Large intestine (tissue), 3 donors: Measurements from ENCODE around the gene TMEM116. TPM values are rescaled to one million over a fixed set of nuclear protein-coding genes. Genes with fewer than 3 reads are reported as not detected.
"Not testable (repeated sequence)": the region's sequence is repeated elsewhere in the genome, so short reads cannot be mapped to it uniquely, and the experiment has no call there.

ENCODE experiments used
- DNase-seq, 2 donors: peaks; one replicate each; pipeline versions ENCODE4 v3.0.0 to v3.0.0-alpha.2; 2013
- H3K27ac ChIP-seq: one replicate; pipeline ENCODE4 v1.5.1; 2013; ENCODE audit warnings: low read length
- H3K27me3 ChIP-seq: 2 replicates; pipeline ENCODE4 v1.6.1; 2013; ENCODE audit warnings: low read length; ENCODE audit not compliant: control insufficient read depth, insufficient read depth
- H3K36me3 ChIP-seq: 2 replicates; pipeline ENCODE4 v1.6.1; 2013; ENCODE audit warnings: low read length; ENCODE audit not compliant: control insufficient read depth, insufficient read depth
- H3K4me1 ChIP-seq: one replicate; pipeline ENCODE4 v1.6.1; 2013; ENCODE audit warnings: low read length; ENCODE audit not compliant: control insufficient read depth, insufficient read depth
- H3K4me3 ChIP-seq: one replicate; pipeline ENCODE4 v1.5.1; 2013; ENCODE audit warnings: low read length
- H3K9me3 ChIP-seq: one replicate; pipeline ENCODE4 v1.6.1; 2013; ENCODE audit warnings: mild to moderate bottlenecking, low read depth, low read length, moderate library complexity; ENCODE audit not compliant: control insufficient read depth
- WGBS: methylation state at CpG from one replicate; pipeline ENCODE4 v1.1.5; 2013; ENCODE audit warnings: low lambda C conversion rate; ENCODE audit not compliant: insufficient coverage; 5-methylcytosine and 5-hydroxymethylcytosine counted together
- polyA plus RNA-seq: library from polyadenylated mRNA; unstranded; fragments of 120-200 nt; gene quantifications from one replicate; pipeline ENCODE4 v1.2.1, GENCODE V29; 2013

The TMEM116 gene
- polyA plus RNA-seq, 1 donor = 16.8 TPM

DNA sequence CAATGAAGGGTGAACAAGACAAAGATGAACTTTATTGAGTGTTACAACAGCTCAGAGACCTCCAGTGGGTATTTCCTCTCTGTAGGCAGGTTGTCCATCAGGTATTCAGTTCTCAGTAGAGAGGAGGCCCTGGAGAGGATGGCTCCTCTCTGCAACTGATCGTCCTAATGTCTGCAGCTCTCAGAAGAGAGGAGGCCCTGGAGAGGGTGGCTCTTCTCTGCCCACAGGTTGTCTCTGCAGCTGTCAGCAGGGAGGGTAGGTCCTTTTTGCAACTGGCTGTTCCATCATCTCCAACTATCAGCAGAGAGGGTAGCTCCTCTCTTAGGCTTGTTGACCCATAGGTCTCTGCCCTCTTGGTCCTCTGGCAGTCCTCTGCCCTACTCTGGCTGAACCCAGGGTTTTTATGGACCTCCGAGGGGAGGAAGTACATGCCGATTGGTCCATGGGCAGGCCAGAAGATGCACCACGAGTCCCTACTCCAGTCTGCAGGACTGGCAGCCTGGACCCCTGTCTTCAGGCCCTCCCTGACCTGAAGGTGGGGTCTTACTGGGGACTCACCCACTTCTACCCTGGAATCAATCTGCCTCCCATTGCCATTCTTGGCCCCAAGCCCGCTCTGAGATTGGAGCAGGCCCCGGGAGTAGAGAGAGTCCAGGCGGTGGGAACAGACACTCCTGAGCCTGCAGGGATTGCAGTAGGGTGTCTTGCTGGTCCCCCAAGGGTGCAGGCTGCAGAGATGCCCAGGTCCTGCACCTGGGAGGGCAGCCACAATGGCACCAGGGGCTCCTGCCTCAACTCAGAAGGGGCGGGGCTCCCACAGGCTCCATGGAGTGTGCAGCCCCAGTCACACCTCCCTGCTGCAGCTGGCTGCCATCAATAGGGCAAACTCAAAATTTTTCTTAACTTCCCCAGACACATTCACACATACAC lies 2.3 kb downstream of the TMEM116 start:
- Histone ChIP-seq H3K4me1 (peaks cover 11% of the 10 kb centered on the region), H3K9me3 (no peaks in the 10 kb centered on the region), H3K36me3 (peaks cover 4% of the 10 kb centered on the region), H3K4me3 (no peak overlapping the region), H3K27ac (no peak overlapping the region), H3K27me3 (no peaks in the 10 kb centered on the region)
- DNase-seq = no peak
- WGBS = no CpG with 5 or more reads among the region's 8 CpGs

DNA sequence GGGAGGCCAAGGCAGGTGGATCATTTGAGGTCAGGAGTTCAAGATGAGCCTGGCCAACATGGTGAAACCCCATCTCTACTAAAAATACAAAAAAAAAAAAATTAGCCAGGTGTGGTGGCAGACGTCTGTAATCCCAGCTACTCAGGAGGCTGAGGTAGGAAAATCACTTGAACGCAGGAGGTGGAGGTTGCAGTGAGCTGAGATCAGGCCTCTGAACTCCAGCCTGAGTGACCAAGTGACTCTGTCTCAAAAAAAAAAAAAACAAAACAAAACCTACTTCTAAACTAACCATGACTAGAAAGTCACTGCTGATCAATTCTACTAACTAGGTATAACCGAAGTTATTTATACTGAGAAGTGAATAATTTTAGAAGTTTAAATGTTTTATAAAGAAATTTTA lies 3.4 kb downstream of the TMEM116 start:
- DNase-seq, H3K27ac ChIP-seq, H3K27me3 ChIP-seq, H3K4me3 ChIP-seq, H3K36me3 ChIP-seq, H3K4me1 ChIP-seq, H3K9me3 ChIP-seq: not testable (repeated sequence)
- 62% methylated on average over 2 of the region's 3 CpGs for WGBS

DNA sequence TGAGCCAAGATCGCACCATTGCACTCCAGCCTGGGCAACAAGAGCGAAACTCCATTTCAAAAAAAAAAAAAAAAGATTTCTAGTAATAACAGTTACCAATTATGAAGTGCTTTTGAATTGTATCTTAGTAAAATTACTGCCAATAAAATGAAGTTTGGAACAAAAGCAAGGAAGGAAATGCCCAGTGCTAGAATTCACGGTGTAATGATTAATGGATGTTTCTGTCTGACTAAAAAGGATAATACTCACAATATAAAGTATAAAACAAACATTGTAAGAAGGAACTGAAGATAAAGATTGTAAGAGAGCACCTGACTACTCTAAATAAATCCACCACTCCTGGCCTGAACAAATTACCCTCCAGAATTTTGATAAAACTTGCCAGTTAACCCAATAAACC lies 4.0 kb downstream of the TMEM116 start:
- 17% methylated on average over 1 of the region's 3 CpGs for WGBS
- no peaks in the 10 kb centered on the region for H3K27me3 ChIP-seq
- H3K4me1 ChIP-seq = peaks cover 6% of the 10 kb centered on the region
- H3K36me3 ChIP-seq = no peaks in the 10 kb centered on the region
- no peaks in the 10 kb centered on the region for H3K9me3 ChIP-seq
- H3K4me3 ChIP-seq = no peak overlapping the region
- DNase-seq = peak in 1 of 2 donors; percentile 20
- no peak overlapping the region for H3K27ac ChIP-seq

DNA sequence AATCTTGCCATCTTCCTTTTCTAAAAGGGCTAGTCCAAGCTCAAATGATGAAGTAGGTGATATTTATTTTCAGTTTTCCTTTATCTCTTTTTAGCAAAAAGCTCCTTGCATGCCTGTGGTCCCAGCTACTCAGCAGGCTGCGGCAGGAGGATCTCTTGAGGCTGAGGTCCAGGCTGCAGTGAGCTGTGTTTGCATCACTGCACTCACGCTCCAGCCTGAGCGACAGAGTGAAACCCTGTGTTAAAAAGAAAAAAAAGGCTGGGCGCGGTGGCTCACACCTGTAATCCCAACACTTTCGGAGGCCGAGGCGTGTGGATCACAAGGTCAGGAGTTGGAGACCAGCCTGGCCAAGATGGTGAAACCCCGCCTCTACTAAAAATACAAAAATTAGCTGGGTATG lies 5.0 kb downstream of the TMEM116 start:
- WGBS = no CpG with 5 or more reads among the region's 9 CpGs
- Histone ChIP-seq H3K9me3 (no peaks in the 10 kb centered on the region), H3K36me3 (no peaks in the 10 kb centered on the region), H3K4me1 (peaks cover 6% of the 10 kb centered on the region), H3K27ac (no peak overlapping the region), H3K4me3 (no peak overlapping the region), H3K27me3 (no peaks in the 10 kb centered on the region)
- no peak for DNase-seq

DNA sequence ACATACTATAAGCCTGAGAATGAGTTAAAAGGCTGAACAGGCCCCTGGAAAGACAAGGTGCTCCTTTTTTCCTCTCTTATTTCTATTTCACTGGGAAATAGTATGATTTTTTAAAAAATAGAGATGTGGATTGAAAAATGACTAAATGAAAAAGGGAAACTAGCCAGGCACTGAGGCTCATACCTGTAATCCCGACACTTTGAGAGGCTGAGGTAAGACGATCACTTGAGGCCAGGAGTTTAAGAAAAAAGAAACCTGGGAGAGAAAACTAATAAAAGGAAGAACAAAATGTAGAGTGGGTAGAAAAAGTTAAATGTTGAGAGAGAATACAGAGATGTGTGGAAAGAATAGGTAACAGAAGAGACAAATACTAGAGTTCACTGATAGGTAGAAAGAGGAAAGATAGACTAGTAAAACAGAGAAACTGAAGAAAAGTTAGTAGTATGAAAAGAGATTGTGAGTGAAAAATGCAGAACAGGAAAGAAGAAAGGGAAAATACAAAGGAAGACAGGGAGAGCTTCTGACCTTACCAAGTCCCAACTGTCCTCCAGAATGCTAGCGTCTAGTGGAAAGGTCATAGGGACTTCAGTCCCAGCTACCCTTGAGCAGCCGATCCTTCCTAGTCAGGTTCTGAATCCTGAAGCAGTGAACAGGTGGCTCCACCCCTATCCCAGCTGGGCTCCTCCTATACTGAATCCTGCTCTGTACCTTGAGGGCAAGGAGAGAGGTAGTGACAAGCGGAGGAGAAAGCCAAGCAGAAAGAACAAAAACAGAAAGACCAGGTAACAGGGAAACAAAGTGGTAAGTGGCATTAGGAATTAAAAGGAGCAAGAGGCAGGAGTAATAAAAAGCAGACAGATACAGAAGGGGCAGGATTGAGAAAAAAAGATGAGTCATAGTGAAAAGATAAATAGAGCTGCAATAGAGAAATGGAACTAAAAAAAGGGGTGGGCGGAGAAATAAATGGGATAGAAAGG lies 7.3 kb downstream of the TMEM116 start:
- 53% methylated on average over 5 of the region's 6 CpGs for WGBS
- Histone ChIP-seq H3K4me1 (no peaks in the 10 kb centered on the region), H3K27me3 (no peaks in the 10 kb centered on the region), H3K36me3 (no peaks in the 10 kb centered on the region), H3K9me3 (no peaks in the 10 kb centered on the region), H3K27ac (peak overlapping the region; percentile 0), H3K4me3 (no peak overlapping the region)
- DNase-seq = peak; percentile 35 to 83

DNA sequence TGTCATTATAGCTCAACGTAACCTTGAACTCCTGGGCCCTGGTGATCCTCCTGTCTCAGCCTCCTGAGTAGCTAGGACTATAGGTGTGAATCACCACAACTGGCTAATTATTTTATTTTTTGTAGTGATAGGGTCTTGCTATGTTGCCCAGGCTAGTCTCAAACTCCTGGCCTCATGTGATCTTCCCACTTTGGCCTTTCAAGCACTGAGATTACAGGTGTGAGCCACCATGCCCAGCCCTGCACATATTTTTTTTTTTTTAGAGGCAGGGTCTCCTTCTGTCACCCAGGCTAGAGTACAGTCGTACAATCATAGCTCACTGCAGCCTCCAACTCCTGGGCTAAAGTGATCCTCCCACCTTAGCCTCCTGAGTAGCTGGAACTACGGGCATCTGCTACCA lies 8.9 kb downstream of the TMEM116 start:
- no peaks in the 10 kb centered on the region for H3K27me3 ChIP-seq
- H3K4me3 ChIP-seq = no peak overlapping the region
- WGBS = no CpG with 5 or more reads among the region's 3 CpGs
- H3K9me3 ChIP-seq = no peaks in the 10 kb centered on the region
- H3K27ac ChIP-seq = no peak overlapping the region
- no peaks in the 10 kb centered on the region for H3K36me3 ChIP-seq
- no peaks in the 10 kb centered on the region for H3K4me1 ChIP-seq
- no peak for DNase-seq

DNA sequence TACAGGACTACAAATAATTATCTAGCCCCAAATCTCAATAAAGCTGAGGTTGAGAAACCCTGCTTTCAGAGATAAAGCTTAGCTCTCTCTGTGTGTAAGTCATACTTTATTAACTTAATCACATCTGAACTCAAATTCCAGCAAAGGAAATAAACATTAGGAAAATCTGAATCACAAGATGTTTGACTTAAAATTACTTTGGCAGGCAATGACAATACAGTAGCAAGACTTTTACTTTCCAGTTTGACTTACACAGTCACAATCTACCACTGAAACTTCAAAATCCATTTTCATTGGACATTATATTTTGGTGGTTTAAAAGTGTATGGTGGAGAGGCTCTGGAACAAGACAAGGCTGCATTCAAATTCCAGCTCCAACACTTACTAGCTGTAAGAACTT lies 11.4 kb downstream of the TMEM116 start:
- Histone ChIP-seq H3K9me3 (no peaks in the 10 kb centered on the region), H3K27ac (peak overlapping the region; percentile 23), H3K4me3 (no peak overlapping the region), H3K36me3 (no peaks in the 10 kb centered on the region), H3K4me1 (no peaks in the 10 kb centered on the region), H3K27me3 (no peaks in the 10 kb centered on the region)
- no peak for DNase-seq

DNA sequence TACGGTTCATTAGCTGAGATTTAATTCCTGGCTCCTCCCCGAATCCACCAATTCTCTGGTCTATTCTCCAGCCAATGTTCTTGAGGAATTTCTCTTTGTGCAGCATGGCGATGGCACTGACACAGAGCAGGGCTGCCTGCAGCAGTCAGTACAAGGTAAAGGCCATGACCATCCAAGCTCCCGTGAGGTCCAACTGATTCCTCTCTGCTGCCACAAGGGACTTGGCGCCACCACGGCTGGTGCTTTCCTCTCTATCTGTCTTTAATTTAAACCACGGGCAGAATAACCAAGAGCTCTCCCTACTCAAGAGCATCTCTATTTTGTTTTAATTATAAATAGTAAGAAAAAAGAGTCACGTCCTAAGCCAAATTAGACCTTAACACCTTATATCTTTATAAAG lies 12.1 kb downstream of the TMEM116 start:
- no peaks in the 10 kb centered on the region for H3K9me3 ChIP-seq
- no peaks in the 10 kb centered on the region for H3K27me3 ChIP-seq
- no peaks in the 10 kb centered on the region for H3K4me1 ChIP-seq
- H3K36me3 ChIP-seq = no peaks in the 10 kb centered on the region
- 100% methylated on average over 1 of the region's 8 CpGs for WGBS
- H3K27ac ChIP-seq = no peak overlapping the region
- no peak for DNase-seq
- no peak overlapping the region for H3K4me3 ChIP-seq

DNA sequence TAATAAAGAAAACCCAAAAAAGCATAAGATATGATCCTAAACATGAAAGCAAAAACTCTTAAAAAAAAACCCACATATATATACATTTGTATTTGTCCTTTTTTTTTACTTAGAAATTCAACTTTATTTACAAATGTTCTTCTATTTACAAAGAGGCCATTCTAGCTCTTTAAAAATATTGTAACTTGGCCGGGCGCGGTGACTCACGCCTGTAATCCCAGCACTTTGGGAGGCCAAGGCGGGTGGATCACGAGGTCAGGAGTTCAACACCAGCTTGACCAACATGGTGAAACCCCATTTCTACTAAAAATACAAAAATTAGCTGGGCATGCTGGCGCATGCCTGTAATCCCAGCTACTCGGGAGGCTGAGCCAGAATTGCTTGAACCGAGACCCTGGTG lies 13.8 kb downstream of the TMEM116 start:
- not testable (repeated sequence) for H3K4me1 ChIP-seq, DNase-seq
- WGBS = 100% methylated on average over 3 of the region's 9 CpGs

DNA sequence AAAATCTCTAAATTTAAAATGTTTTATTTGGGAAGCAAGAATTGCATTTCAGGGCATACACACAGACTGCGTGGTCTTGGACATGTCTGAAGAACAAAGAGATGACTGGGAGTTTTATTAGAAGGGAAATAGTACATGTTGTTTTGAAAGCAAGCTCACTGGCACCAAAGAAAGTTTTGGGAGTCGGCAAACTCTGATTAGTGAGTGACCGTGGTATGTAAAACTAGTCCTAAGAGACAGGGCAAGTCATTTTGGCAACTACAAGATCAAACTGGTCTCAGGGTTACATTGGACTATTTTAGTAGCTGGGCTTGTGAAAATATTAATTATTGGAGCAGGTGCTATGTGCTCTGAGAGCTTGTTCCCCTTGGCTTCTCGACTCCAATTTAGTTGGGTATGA lies 14.9 kb downstream of the TMEM116 start:
- Histone ChIP-seq H3K36me3 (no peaks in the 10 kb centered on the region), H3K27me3 (no peaks in the 10 kb centered on the region), H3K4me3 (no peak overlapping the region), H3K4me1 (peaks cover 6% of the 10 kb centered on the region), H3K9me3 (no peaks in the 10 kb centered on the region), H3K27ac (no peak overlapping the region)
- DNase-seq = no peak
- WGBS = 0% methylated on average over 1 of the region's 4 CpGs

More for the DNA sequence above, 13.8 kb downstream of the TMEM116 start:
- not testable (repeated sequence) for H3K36me3 ChIP-seq, H3K4me3 ChIP-seq, H3K27ac ChIP-seq, H3K27me3 ChIP-seq, H3K9me3 ChIP-seq
